HepG2 (cell line): ENCODE data around the gene FAM162A. TPM values are rescaled to one million over a fixed set of nuclear protein-coding genes. Genes with fewer than 3 reads are reported as not detected.

Experiments
- ATAC-seq: fragments of 200-7000 bp; cut with Tn5 transposase; 3 replicates; pipeline ENCODE4 v1.9.1; 2020; ENCODE audit warnings: mild to moderate bottlenecking, moderate library complexity
- BruUV-seq: library from RNA; stranded (reverse); fragments of 400-500 nt; replicated peaks from 2 replicates; lab custom pipeline; 2021; lab: Mats Ljungman, UMichigan
- CTCF ChIA-PET: fragments of 300-600 bp; formaldehyde crosslinking; extraction: SDS; loops from one replicate; lab custom pipeline; 2021; ENCODE audit warnings: low total read pairs, inconsistent platforms, low intra/inter-chr PET ratio; lab: Yijun Ruan, JAX
- POLR2A ChIA-PET: fragments of 350-600 bp; sonication (Branson Sonifier 250); formaldehyde crosslinking; loops from one replicate; lab custom pipeline; 2020; ENCODE audit warnings: antibody characterized with exemption, inconsistent platforms; lab: Yijun Ruan, JAX
- DNase-seq: peaks from one replicate; pipeline ENCODE4 v3.0.0-alpha.2; 2015; ENCODE audit warnings: low spot score
- FAIRE-seq: peaks from 3 replicates; lab custom pipeline; 2011; peaks lifted over from hg19 to GRCh38; lab: Jason Lieb, UNC
- H2AFZ ChIP-seq: one replicate; pipeline ENCODE4 v1.6.1; 2011; ENCODE audit warnings: low read length, inconsistent platforms
- H3K27ac ChIP-seq: fragments of 300-600 bp; 3 replicates; pipeline ENCODE4 v1.8.0; 2011; ENCODE audit warnings: mixed run types, mild to moderate bottlenecking, mixed read lengths, low read length, inconsistent platforms; ENCODE audit not compliant: insufficient read depth; ENCODE audit errors: extremely low read length
- H3K27me3 ChIP-seq, 2 experiments: fragments of 200-600 bp in 1 of 2; 2 replicates in 1 of 2; 3 replicates in 1 of 2; pipeline versions ENCODE4 v1.6.0 to v1.8.0; 2011; ENCODE audit warnings: low read length in 2 of 2, mild to moderate bottlenecking in 2 of 2, moderate library complexity in 2 of 2, inconsistent platforms in 1 of 2; ENCODE audit not compliant: insufficient read depth in 2 of 2, control insufficient read depth in 1 of 2
- H3K36me3 ChIP-seq, 2 experiments: fragments of 200-600 bp in 1 of 2; replicated peaks in 1 of 2; 2 replicates in 1 of 2; 3 replicates in 1 of 2; pipeline versions ENCODE4 v1.5.1 to v1.8.0; 2011; ENCODE audit warnings: low read length in 2 of 2, inconsistent platforms in 1 of 2; ENCODE audit not compliant: insufficient read depth in 2 of 2, control insufficient read depth in 1 of 2
- H3K4me1 ChIP-seq: 2 replicates; pipeline ENCODE4 v1.5.1; 2012; ENCODE audit warnings: low read length, inconsistent platforms; ENCODE audit not compliant: insufficient read depth
- H3K4me2 ChIP-seq: 2 replicates; pipeline ENCODE4 v1.6.0; 2011; ENCODE audit warnings: low read depth, low read length, inconsistent platforms
- H3K4me3 ChIP-seq, 3 experiments: fragments of 200-600 bp in 1 of 3; sonication (generic), shearing (Covaris generic) in 1 of 3; replicated peaks in 1 of 3; 2 replicates each; pipeline ENCODE4 v1.5.1; 2011 to 2016; ENCODE audit warnings: low read length in 3 of 3, inconsistent platforms in 2 of 3, low read depth in 2 of 3, mild to moderate bottlenecking in 2 of 3, control low read depth in 1 of 3, mixed read lengths in 1 of 3; ENCODE audit not compliant: insufficient read depth in 1 of 3
- H3K79me2 ChIP-seq: one replicate; pipeline ENCODE4 v1.6.1; 2011; ENCODE audit warnings: low read length, inconsistent platforms; ENCODE audit not compliant: insufficient read depth
- H3K9ac ChIP-seq: 2 replicates; pipeline ENCODE4 v1.6.0; 2011; ENCODE audit warnings: mild to moderate bottlenecking, low read depth, low read length, inconsistent platforms; ENCODE audit not compliant: insufficient read depth
- H3K9me3 ChIP-seq: 2 replicates; pipeline ENCODE4 v1.5.1; 2012; ENCODE audit warnings: mild to moderate bottlenecking, low read length
- H4K20me1 ChIP-seq: 2 replicates; pipeline ENCODE4 v1.6.0; 2011; ENCODE audit warnings: inconsistent platforms, mild to moderate bottlenecking, low read length, moderate library complexity; ENCODE audit not compliant: insufficient read depth
- NCOA5 ChIP-seq: sonication (generic); formaldehyde crosslinking; IDR thresholded peaks from 2 replicates; pipeline ENCODE4 v1.4.0; 2020; ENCODE audit warnings: missing genetic modification reagents
- NFE2 ChIP-seq: sonication (generic); formaldehyde crosslinking; IDR thresholded peaks from 2 replicates; pipeline ENCODE4 v1.4.0; 2020; ENCODE audit warnings: missing genetic modification reagents
- ZC3H13 ChIP-seq: sonication (generic); formaldehyde crosslinking; IDR thresholded peaks from 2 replicates; pipeline ENCODE4 v1.8.1; 2023; ENCODE audit warnings: mild to moderate bottlenecking, missing genetic modification reagents, moderate library complexity
- ZNF263 ChIP-seq: sonication (generic); formaldehyde crosslinking; IDR thresholded peaks from 2 replicates; pipeline ENCODE4 v1.4.0; 2020; ENCODE audit warnings: missing genetic modification reagents
- ZNF7 ChIP-seq: IDR thresholded peaks from 2 replicates; pipeline ENCODE4 v1.6.1; 2016; ENCODE audit warnings: missing biosample characterization, missing genetic modification reagents
- WGBS: methylation state at CpG from one replicate; pipeline ENCODE4 v1.1.6; 2017; ENCODE audit warnings: low lambda C conversion rate; 5-methylcytosine and 5-hydroxymethylcytosine counted together
- in situ Hi-C: cut with HindIII; loops from 2 replicates; pipeline ENCODE4 v1.10.0; 2017; ENCODE audit warnings: low pct_unique_long_range_greater_than_20kb; ENCODE audit not compliant: extremely low pct_ligation_motif_present
- intact Hi-C: fragments of 100-400 bp; cut with micrococcal nuclease; formaldehyde crosslinking; loops from one replicate; pipeline ENCODE4 v1.10.0; 2022; ENCODE audit not compliant: unreplicated experiment
- polyA plus RNA-seq, 8 experiments: library from polyadenylated mRNA; depleted of rRNA in 3 of 8; stranded (reverse) in 7 of 8; unstranded in 1 of 8; fragments of >200 nt; fragmentation: Illumina TruSeq in 4 of 8; extraction: Trizol in 4 of 8; gene quantifications; 2 replicates each; pipeline versions ENCODE4 v1.2.1 to v1.2.3, GENCODE V29; 2011 to 2016; ENCODE audit warnings: low read depth in 4 of 8, missing spikeins in 1 of 8, mixed read lengths in 1 of 8; ENCODE audit not compliant: insufficient read depth in 1 of 8
- total RNA-seq, 5 experiments: library from RNA; depleted of rRNA; stranded (reverse); fragments of >200 nt; fragmentation: Illumina TruSeq; extraction: Trizol; gene quantifications; 2 replicates each; pipeline ENCODE4 v1.2.3, GENCODE V29; 2016; ENCODE audit warnings: low read depth in 1 of 5
- TF ChIP-seq, protein P1 (sequence below): IDR thresholded peaks from 2 replicates; pipeline ENCODE4 v1.6.1; 2016; ENCODE audit warnings: control low read depth
- TF ChIP-seq, protein P2 (sequence below): sonication (generic); formaldehyde crosslinking; conservative IDR thresholded peaks from 2 replicates; pipeline ENCODE4 v1.4.0; 2020; ENCODE audit warnings: mild to moderate bottlenecking, missing genetic modification reagents, moderate library complexity

FAM162A gene
- total and polyA plus RNA-seq, 2 of the 13 experiments (the other 11 are each of a cell fraction or from before 2014, with no cell fraction given), result 115 to 155 TPM

DNA sequence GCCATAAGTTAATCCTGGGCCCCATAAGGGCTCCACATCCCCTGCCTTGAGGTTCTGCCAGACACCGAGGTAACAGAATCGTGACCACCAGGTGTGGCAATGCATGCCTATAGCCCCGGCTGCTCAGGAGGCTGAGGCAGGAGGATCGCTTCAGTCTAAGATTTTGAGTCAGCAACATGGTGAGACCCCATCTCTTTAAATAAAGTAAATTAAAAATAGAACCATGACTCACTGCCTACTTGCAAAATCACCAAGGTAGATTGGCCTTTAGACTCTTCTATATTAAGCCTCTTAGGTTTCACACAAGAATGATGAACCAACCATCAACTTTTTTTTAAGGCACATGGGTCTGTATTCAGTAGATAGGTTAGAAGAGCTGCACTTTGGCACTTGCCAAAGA lies 22.2 kb downstream of the FAM162A start:
- H3K4me1 ChIP-seq, result no peaks in the 10 kb centered on the region
- no peak for DNase-seq
- peaks cover 16% of the 10 kb centered on the region for H3K79me2 ChIP-seq
- peaks cover 4% of the 10 kb centered on the region for H4K20me1 ChIP-seq
- WGBS, result 95% methylated on average over 4 of the region's 4 CpGs
- intact Hi-C loops, result no loop called here
- H3K4me3 ChIP-seq, result no peak overlapping the region
- H3K4me2 ChIP-seq, result no peak overlapping the region
- no peaks in the 10 kb centered on the region for H3K27me3 ChIP-seq
- no peak overlapping the region for H3K9ac ChIP-seq
- TF ChIP-seq ZNF7 (CRISPR knock-in tag), result no peak
- no peak for FAIRE-seq
- ChIA-PET POLR2A (interaction anchor here (0.8 kb wide), 1 partner anchor 285 kb away, joined by 3 read pairs; no protein-coding TSS in a partner anchor), CTCF (no interaction called here)
- in situ Hi-C loops, result no loop called here
- no peaks in the 10 kb centered on the region for H3K9me3 ChIP-seq
- H3K36me3 ChIP-seq, result peaks cover 22 to 83% of the 10 kb centered on the region in 2 experiments
- BruUV-seq, result no TSS peak
- no peak for ATAC-seq
- no peak overlapping the region for H2AFZ ChIP-seq
- no peak overlapping the region for H3K27ac ChIP-seq

DNA sequence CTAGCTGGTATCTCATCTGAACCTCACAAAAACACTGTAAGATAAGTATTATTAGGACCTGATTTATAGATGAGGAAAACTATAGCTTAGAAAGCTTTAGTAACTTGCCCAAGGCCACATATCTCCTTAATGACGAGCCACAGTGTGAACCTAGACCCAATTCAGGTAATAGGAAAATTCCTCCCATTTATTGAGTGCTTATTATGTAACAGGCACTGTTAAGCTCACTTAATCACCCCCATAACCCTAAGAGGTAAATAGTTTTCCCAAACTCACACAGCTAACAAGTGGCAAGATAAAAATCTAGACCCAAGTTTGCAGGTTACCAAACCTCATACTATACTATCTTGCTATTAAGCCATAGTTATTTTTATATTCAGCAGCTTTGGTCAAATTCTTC lies 24.0 kb downstream of the FAM162A start:
- BruUV-seq, result no TSS peak
- TF ChIP-seq ZC3H13, result no peak
- TF ChIP-seq, protein P1, sequence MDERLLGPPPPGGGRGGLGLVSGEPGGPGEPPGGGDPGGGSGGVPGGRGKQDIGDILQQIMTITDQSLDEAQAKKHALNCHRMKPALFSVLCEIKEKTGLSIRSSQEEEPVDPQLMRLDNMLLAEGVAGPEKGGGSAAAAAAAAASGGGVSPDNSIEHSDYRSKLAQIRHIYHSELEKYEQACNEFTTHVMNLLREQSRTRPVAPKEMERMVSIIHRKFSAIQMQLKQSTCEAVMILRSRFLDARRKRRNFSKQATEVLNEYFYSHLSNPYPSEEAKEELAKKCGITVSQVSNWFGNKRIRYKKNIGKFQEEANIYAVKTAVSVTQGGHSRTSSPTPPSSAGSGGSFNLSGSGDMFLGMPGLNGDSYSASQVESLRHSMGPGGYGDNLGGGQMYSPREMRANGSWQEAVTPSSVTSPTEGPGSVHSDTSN, result no peak
- TF ChIP-seq, protein P2, sequence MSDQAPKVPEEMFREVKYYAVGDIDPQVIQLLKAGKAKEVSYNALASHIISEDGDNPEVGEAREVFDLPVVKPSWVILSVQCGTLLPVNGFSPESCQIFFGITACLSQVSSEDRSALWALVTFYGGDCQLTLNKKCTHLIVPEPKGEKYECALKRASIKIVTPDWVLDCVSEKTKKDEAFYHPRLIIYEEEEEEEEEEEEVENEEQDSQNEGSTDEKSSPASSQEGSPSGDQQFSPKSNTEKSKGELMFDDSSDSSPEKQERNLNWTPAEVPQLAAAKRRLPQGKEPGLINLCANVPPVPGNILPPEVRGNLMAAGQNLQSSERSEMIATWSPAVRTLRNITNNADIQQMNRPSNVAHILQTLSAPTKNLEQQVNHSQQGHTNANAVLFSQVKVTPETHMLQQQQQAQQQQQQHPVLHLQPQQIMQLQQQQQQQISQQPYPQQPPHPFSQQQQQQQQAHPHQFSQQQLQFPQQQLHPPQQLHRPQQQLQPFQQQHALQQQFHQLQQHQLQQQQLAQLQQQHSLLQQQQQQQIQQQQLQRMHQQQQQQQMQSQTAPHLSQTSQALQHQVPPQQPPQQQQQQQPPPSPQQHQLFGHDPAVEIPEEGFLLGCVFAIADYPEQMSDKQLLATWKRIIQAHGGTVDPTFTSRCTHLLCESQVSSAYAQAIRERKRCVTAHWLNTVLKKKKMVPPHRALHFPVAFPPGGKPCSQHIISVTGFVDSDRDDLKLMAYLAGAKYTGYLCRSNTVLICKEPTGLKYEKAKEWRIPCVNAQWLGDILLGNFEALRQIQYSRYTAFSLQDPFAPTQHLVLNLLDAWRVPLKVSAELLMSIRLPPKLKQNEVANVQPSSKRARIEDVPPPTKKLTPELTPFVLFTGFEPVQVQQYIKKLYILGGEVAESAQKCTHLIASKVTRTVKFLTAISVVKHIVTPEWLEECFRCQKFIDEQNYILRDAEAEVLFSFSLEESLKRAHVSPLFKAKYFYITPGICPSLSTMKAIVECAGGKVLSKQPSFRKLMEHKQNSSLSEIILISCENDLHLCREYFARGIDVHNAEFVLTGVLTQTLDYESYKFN (CRISPR knock-in tag), result no peak
- no peak for TF ChIP-seq NCOA5 (CRISPR knock-in tag)
- TF ChIP-seq NFE2 (CRISPR knock-in tag), result no peak
- no peak for TF ChIP-seq ZNF263 (CRISPR knock-in tag)
- TF ChIP-seq, all 625 proteins: peak for 0
- 100% methylated on average over 1 of the region's 1 CpG for WGBS
- H4K20me1 ChIP-seq, result no peaks in the 10 kb centered on the region; the same call in 1 of the 2 replicates
- no peak overlapping the region for H3K27ac ChIP-seq
- ATAC-seq (no peak), DNase-seq (no peak), FAIRE-seq (no peak)
- ChIA-PET POLR2A (interaction anchor here (1.2 kb wide), 1 partner anchor 24 kb away, joined by 4 read pairs; the partner anchor contains the start of gene FAM162A), CTCF (no interaction called here)
- no peak overlapping the region for H3K9ac ChIP-seq
- H3K4me3 ChIP-seq, result no peak overlapping the region
- peaks cover 23 to 84% of the 10 kb centered on the region in 2 experiments for H3K36me3 ChIP-seq
- intact Hi-C loops (no loop called here), in situ Hi-C loops (no loop called here)
- H2AFZ ChIP-seq, result no peak overlapping the region
- H3K9me3 ChIP-seq, result no peaks in the 10 kb centered on the region
- H3K79me2 ChIP-seq, result peaks cover 3% of the 10 kb centered on the region
- H3K4me1 ChIP-seq, result no peaks in the 10 kb centered on the region
- no peak overlapping the region for H3K4me2 ChIP-seq
- no peaks in the 10 kb centered on the region for H3K27me3 ChIP-seq
